Mesendoderm (in vitro differentiated cells): ENCODE data around the gene KCNQ1.

Experiments used
- DNase-seq: peaks from one replicate; pipeline ENCODE4 v3.0.0; 2013
- H2AK5ac ChIP-seq: 2 replicates; pipeline ENCODE4 v1.6.1; 2013; ENCODE audit warnings: low read length, inconsistent platforms
- H2BK120ac ChIP-seq: 2 replicates; pipeline ENCODE4 v1.6.1; 2013; ENCODE audit warnings: low read depth, mild to moderate bottlenecking, low read length, moderate library complexity, mixed read lengths
- H2BK15ac ChIP-seq: replicated peaks from 2 replicates; pipeline ENCODE4 v1.6.1; 2013; ENCODE audit warnings: low read depth, mild to moderate bottlenecking, moderate library complexity
- H2BK5ac ChIP-seq: 2 replicates; pipeline ENCODE4 v1.6.1; 2013; ENCODE audit warnings: low read length, inconsistent platforms
- H3K18ac ChIP-seq: 2 replicates; pipeline ENCODE4 v1.6.1; 2013; ENCODE audit warnings: mild to moderate bottlenecking, low read length, mixed read lengths
- H3K23ac ChIP-seq: one replicate; pipeline ENCODE4 v1.6.1; 2013; ENCODE audit warnings: low read length
- H3K27ac ChIP-seq: 2 replicates; pipeline ENCODE4 v1.5.1; 2013; ENCODE audit warnings: low read depth, mild to moderate bottlenecking, inconsistent platforms, low read length, moderate library complexity
- H3K27me3 ChIP-seq: 2 replicates; pipeline ENCODE4 v1.6.1; 2013; ENCODE audit warnings: low read length, control low read depth, mild to moderate bottlenecking, inconsistent platforms; ENCODE audit not compliant: insufficient read depth, poor library complexity
- H3K36me3 ChIP-seq: 2 replicates; pipeline ENCODE4 v1.6.1; 2013; ENCODE audit warnings: low read length, inconsistent platforms; ENCODE audit not compliant: control insufficient read depth, insufficient read depth
- H3K4ac ChIP-seq: one replicate; pipeline ENCODE4 v1.6.1; 2013; ENCODE audit warnings: low read depth, mild to moderate bottlenecking, low read length, moderate library complexity
- H3K4me1 ChIP-seq: 2 replicates; pipeline ENCODE4 v1.6.1; 2013; ENCODE audit warnings: low read depth, low read length, inconsistent platforms; ENCODE audit not compliant: control insufficient read depth
- H3K4me2 ChIP-seq: 2 replicates; pipeline ENCODE4 v1.6.1; 2013; ENCODE audit warnings: low read length
- H3K4me3 ChIP-seq: 2 replicates; pipeline ENCODE4 v1.5.1; 2013; ENCODE audit warnings: mild to moderate bottlenecking, low read length
- H3K56ac ChIP-seq: one replicate; pipeline ENCODE4 v1.6.1; 2013; ENCODE audit warnings: low read length
- H3K79me1 ChIP-seq: 2 replicates; pipeline ENCODE4 v1.6.1; 2013; ENCODE audit warnings: low read length, inconsistent platforms
- H3K79me2 ChIP-seq: 2 replicates; pipeline ENCODE4 v1.6.1; 2013; ENCODE audit warnings: mild to moderate bottlenecking, low read length; ENCODE audit not compliant: control insufficient read depth, insufficient read depth
- H3K9ac ChIP-seq: 2 replicates; pipeline ENCODE4 v1.6.1; 2013; ENCODE audit warnings: low read length, inconsistent platforms
- H4K5ac ChIP-seq: one replicate; pipeline ENCODE4 v1.6.1; 2013; ENCODE audit warnings: low read length
- H4K8ac ChIP-seq: one replicate; pipeline ENCODE4 v1.6.1; 2013; ENCODE audit warnings: low read depth, mild to moderate bottlenecking, control low read depth, low read length, moderate library complexity
- WGBS: extraction: QIAGEN DNeasy Blood & Tissue Kit; methylation state at CpG from one replicate; pipeline ENCODE4 v1.1.7; 2013; ENCODE audit warnings: low lambda C conversion rate, missing lambda C conversion rate; ENCODE audit not compliant: insufficient coverage; ENCODE audit errors: extremely low coverage; 5-methylcytosine and 5-hydroxymethylcytosine counted together

The KCNQ1 gene

GRCh38 chr11:2885017-2885677, 440.3 kb downstream of the KCNQ1 start:
- H3K18ac ChIP-seq, result peak overlapping the region; percentile 60
- H3K27ac ChIP-seq, result no peak overlapping the region
- H3K4me3 ChIP-seq, result no peak overlapping the region
- H3K4me2 ChIP-seq, result peak overlapping the region; percentile 55
- no peaks in the 10 kb centered on the region for H3K36me3 ChIP-seq
- DNase-seq, result peak; percentile 68
- H2BK120ac ChIP-seq, result no peak overlapping the region
- H3K9ac ChIP-seq, result peak overlapping the region; percentile 73
- no peak overlapping the region for H2BK15ac ChIP-seq
- no peaks in the 10 kb centered on the region for H3K79me2 ChIP-seq
- H3K4ac ChIP-seq, result no peak overlapping the region
- H4K5ac ChIP-seq, result no peak overlapping the region
- H3K79me1 ChIP-seq, result no peaks in the 10 kb centered on the region
- H3K23ac ChIP-seq, result peak overlapping the region; percentile 3
- H3K4me1 ChIP-seq, result peaks cover 2% of the 10 kb centered on the region
- H4K8ac ChIP-seq, result no peak overlapping the region
- H2AK5ac ChIP-seq, result no peak overlapping the region
- peaks cover 5% of the 10 kb centered on the region for H3K27me3 ChIP-seq
- peak overlapping the region; percentile 84 for H3K56ac ChIP-seq
- H2BK5ac ChIP-seq, result no peak overlapping the region
- no CpG with 5 or more reads among the region's 80 CpGs for WGBS

DNA sequence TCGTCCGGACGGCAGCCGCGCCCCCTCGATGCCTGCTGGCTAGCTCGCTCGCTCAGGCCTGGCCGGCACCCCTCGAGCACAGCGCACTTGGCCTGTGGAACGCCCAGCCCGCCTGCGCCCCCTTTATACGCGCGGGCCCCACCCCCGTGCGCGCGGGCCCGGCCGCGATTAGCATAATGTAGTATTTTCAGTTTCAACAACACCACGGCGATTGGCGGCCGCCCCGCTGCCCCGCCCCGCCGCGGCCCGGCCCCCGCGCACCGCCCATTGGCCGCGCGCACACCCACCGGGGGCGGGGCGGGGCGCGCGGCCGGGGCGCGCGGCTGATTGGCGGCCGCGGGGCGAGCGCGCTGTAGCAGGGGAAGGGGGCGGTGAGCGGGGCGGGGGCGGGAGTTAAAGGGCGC, 440.9 kb downstream of the KCNQ1 start, which contains the start of gene CDKN1C:
CDKN1C (minus strand) TSS at position 98 of the 404 bp plus-strand sequence. CDS start 319 bp downstream, outside the sequence.
- Histone ChIP-seq H4K5ac (no peak within 1 kb of the TSS), H2BK5ac (no peak within 1 kb of the TSS), H3K18ac (peak within 1 kb of the TSS; percentile 60), H2BK120ac (no peak within 1 kb of the TSS), H4K8ac (no peak within 1 kb of the TSS), H3K27me3 (peaks cover 5% of the 10 kb centered on the region), H3K56ac (peak within 1 kb of the TSS; percentile 84), H3K4me2 (peak within 1 kb of the TSS; percentile 55), H3K79me2 (no peaks in the 10 kb centered on the region), H3K4ac (no peak within 1 kb of the TSS), H3K36me3 (no peaks in the 10 kb centered on the region), H3K9ac (peak within 1 kb of the TSS; percentile 73), H2BK15ac (no peak within 1 kb of the TSS), H3K4me3 (no peak within 1 kb of the TSS), H3K4me1 (peaks cover 2% of the 10 kb centered on the region), H2AK5ac (no peak within 1 kb of the TSS), H3K23ac (peak within 1 kb of the TSS; percentile 3), H3K27ac (no peak within 1 kb of the TSS), H3K79me1 (no peaks in the 10 kb centered on the region)
- peak; percentile 85 for DNase-seq
- WGBS, result no CpG with 5 or more reads among the region's 61 CpGs

DNA sequence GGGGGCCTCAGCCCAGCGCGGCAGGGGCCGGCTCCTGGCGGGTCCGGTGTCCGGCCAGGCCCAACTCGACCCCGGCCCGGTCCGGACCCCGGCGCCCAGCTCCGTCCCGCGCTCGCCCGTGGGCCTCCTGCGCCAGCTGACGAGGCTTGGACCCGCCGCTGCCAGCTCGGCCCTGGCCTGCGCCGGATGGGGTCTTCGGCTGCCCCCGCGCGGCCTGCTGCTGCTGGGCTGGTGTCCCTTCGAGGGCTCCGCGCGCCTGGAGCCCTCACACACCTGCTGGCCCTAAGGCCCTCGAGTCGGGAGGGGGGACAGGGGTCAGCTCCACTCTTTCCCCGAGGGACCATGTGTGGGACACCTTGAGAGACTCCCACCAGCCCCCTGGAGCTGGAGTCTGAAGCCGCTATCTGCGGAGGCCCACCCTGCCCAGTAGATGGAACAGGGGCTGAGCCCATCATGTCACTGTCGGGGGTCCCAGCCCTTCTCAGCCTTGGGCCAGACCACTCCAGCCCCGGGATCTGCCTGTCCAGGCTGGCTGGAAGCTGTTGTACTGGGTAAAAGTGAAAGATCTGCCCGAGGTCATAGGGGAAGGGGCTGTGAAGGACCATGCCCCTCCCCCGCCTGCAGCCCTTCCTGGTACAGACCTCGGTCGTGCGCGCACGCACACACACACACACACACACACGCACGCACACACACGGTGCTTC, 441.5 kb downstream of the KCNQ1 start:
- Histone ChIP-seq H3K4me2 (peak overlapping the region; percentile 18), H3K27ac (no peak overlapping the region), H3K9ac (peak overlapping the region; percentile 34), H3K79me1 (no peaks in the 10 kb centered on the region), H3K36me3 (no peaks in the 10 kb centered on the region), H3K23ac (no peak overlapping the region), H3K79me2 (no peaks in the 10 kb centered on the region), H3K4ac (no peak overlapping the region), H2BK15ac (no peak overlapping the region), H2BK5ac (no peak overlapping the region), H3K4me3 (no peak overlapping the region), H4K8ac (no peak overlapping the region), H3K18ac (peak overlapping the region; percentile 20), H2BK120ac (no peak overlapping the region), H4K5ac (no peak overlapping the region), H3K56ac (peak overlapping the region; percentile 81), H2AK5ac (no peak overlapping the region), H3K4me1 (peaks cover 2% of the 10 kb centered on the region), H3K27me3 (peaks cover 5% of the 10 kb centered on the region)
- WGBS, result no CpG with 5 or more reads among the region's 49 CpGs
- DNase-seq, result peak; percentile 63

GRCh38 chr11:2886936-2887335, 442.1 kb downstream of the KCNQ1 start:
- Histone ChIP-seq H3K36me3 (no peaks in the 10 kb centered on the region), H3K27ac (no peak overlapping the region), H3K23ac (no peak overlapping the region), H3K18ac (no peak overlapping the region), H3K4me1 (peaks cover 8% of the 10 kb centered on the region), H3K27me3 (peaks cover 5% of the 10 kb centered on the region), H3K4me3 (no peak overlapping the region), H2BK120ac (no peak overlapping the region), H3K9ac (no peak overlapping the region), H3K4me2 (no peak overlapping the region), H4K5ac (no peak overlapping the region), H2BK5ac (no peak overlapping the region), H4K8ac (no peak overlapping the region), H2AK5ac (no peak overlapping the region), H3K4ac (no peak overlapping the region), H3K79me1 (no peaks in the 10 kb centered on the region), H3K56ac (peak overlapping the region; percentile 81), H2BK15ac (no peak overlapping the region), H3K79me2 (no peaks in the 10 kb centered on the region)
- no CpG with 5 or more reads among the region's 5 CpGs for WGBS
- no peak for DNase-seq

GRCh38 chr11:2887515-2888195, 442.8 kb downstream of the KCNQ1 start:
- Histone ChIP-seq H2BK120ac (no peak overlapping the region), H4K5ac (no peak overlapping the region), H3K27ac (no peak overlapping the region), H3K9ac (no peak overlapping the region), H2BK15ac (no peak overlapping the region), H4K8ac (no peak overlapping the region), H3K79me1 (no peaks in the 10 kb centered on the region), H3K36me3 (no peaks in the 10 kb centered on the region), H3K79me2 (no peaks in the 10 kb centered on the region), H2BK5ac (no peak overlapping the region), H3K27me3 (peaks cover 5% of the 10 kb centered on the region), H3K56ac (no peak overlapping the region), H3K18ac (no peak overlapping the region), H2AK5ac (no peak overlapping the region), H3K23ac (no peak overlapping the region), H3K4ac (no peak overlapping the region), H3K4me2 (no peak overlapping the region), H3K4me3 (no peak overlapping the region), H3K4me1 (peaks cover 8% of the 10 kb centered on the region)
- DNase-seq, result no peak
- WGBS, result no CpG with 5 or more reads among the region's 11 CpGs
